SU-DHL-6 (cell line): ENCODE results near the gene STX19.
"Not testable (repeated sequence)": the region's sequence is repeated elsewhere in the genome, so short reads cannot be mapped to it uniquely, and the experiment has no call there.

ENCODE experiments used
- H2AFZ ChIP-seq: fragments of 200-600 bp; sonication (generic); 2 replicates; pipeline ENCODE4 v1.6.1; 2014; ENCODE audit warnings: low read depth, mild to moderate bottlenecking, moderate library complexity, mixed read lengths, antibody characterized with exemption, low read length; ENCODE audit not compliant: severe bottlenecking
- H3F3A ChIP-seq: fragments of 200-600 bp; shearing (Covaris generic); 2 replicates; pipeline ENCODE4 v1.6.0; 2016; ENCODE audit warnings: antibody characterized with exemption, mild to moderate bottlenecking; ENCODE audit not compliant: insufficient read depth
- H3K27ac ChIP-seq: fragments of 200-600 bp; sonication (generic); 2 replicates; pipeline ENCODE4 v1.5.1; 2016; ENCODE audit warnings: low read depth, mild to moderate bottlenecking, low read length, moderate library complexity, mixed read lengths
- H3K27me3 ChIP-seq: fragments of 200-600 bp; sonication (generic), shearing (Covaris generic); 2 replicates; pipeline ENCODE4 v1.6.0; 2014; ENCODE audit warnings: mild to moderate bottlenecking, low read length
- H3K36me3 ChIP-seq: fragments of 200-600 bp; sonication (generic); 2 replicates; pipeline ENCODE4 v1.6.1; 2014; ENCODE audit warnings: mild to moderate bottlenecking, low read length, mixed read lengths
- H3K4me2 ChIP-seq: fragments of 300-600, 200-600 bp; shearing (Covaris generic), sonication (generic); 2 replicates; pipeline ENCODE4 v1.6.0; 2014; ENCODE audit warnings: low read length, low read depth, mild to moderate bottlenecking; ENCODE audit not compliant: poor library complexity, severe bottlenecking
- H3K4me3 ChIP-seq: fragments of 200-600 bp; sonication (generic); 2 replicates; pipeline ENCODE4 v1.5.1; 2014; ENCODE audit warnings: antibody characterized with exemption, low read length, mild to moderate bottlenecking, mixed read lengths; ENCODE audit not compliant: insufficient read depth, poor library complexity, severe bottlenecking
- H3K79me2 ChIP-seq: fragments of 200-600 bp; sonication (generic); 2 replicates; pipeline ENCODE4 v1.6.1; 2014; ENCODE audit warnings: mild to moderate bottlenecking, low read length, moderate library complexity; ENCODE audit not compliant: insufficient read depth
- H3K9ac ChIP-seq: fragments of 200-600 bp; sonication (generic); 2 replicates; pipeline ENCODE4 v1.7.0; 2014; ENCODE audit warnings: mild to moderate bottlenecking, low read length
- H3K9me2 ChIP-seq: fragments of 200-600 bp; sonication (generic); replicated peaks from 2 replicates; pipeline ENCODE4 v1.6.1; 2014; ENCODE audit warnings: low read length; ENCODE audit not compliant: insufficient read depth
- H3K9me3 ChIP-seq: fragments of 200-600 bp; sonication (generic); 2 replicates; pipeline ENCODE4 v1.6.1; 2014; ENCODE audit warnings: low read length, mixed read lengths; ENCODE audit not compliant: insufficient read depth
- H4K20me1 ChIP-seq: fragments of 200-600 bp; sonication (generic); 2 replicates; pipeline ENCODE4 v1.6.1; 2014; ENCODE audit warnings: low read depth, mild to moderate bottlenecking, antibody characterized with exemption, low read length, moderate library complexity, mixed read lengths
- CTCF ChIP-seq: fragments of 200-600 bp; sonication (generic); IDR thresholded peaks from one replicate; pipeline ENCODE4 v1.5.1; 2017; ENCODE audit warnings: antibody characterized with exemption, mild to moderate bottlenecking, low read length, moderate library complexity; ENCODE audit not compliant: insufficient read depth, poor library complexity, severe bottlenecking
- EZH2phosphoT487 ChIP-seq: fragments of 200-600 bp; sonication (generic), shearing (Covaris generic); conservative IDR thresholded peaks from 2 replicates; pipeline ENCODE4 v1.6.1; 2018; ENCODE audit warnings: mild to moderate bottlenecking, antibody characterized with exemption, low read length, moderate library complexity, mixed read lengths

Gene STX19

GRCh38 chr3:93969443-93969842, 59.0 kb downstream of the STX19 start:
- no peak overlapping the region for H2AFZ ChIP-seq
- H4K20me1 ChIP-seq: no peaks in the 10 kb centered on the region
- no peaks in the 10 kb centered on the region for H3K36me3 ChIP-seq
- H3K9me3 ChIP-seq: no peaks in the 10 kb centered on the region
- H3K9me2 ChIP-seq: no peaks in the 10 kb centered on the region
- no peaks in the 10 kb centered on the region for H3K79me2 ChIP-seq
- H3K27me3 ChIP-seq: no peaks in the 10 kb centered on the region
- no peak overlapping the region for H3K27ac ChIP-seq
- H3K9ac ChIP-seq: no peak overlapping the region
- H3F3A ChIP-seq: peaks cover 5% of the 10 kb centered on the region; the same call in 1 of the 2 replicates
- no peak overlapping the region for H3K4me2 ChIP-seq
- TF ChIP-seq EZH2phosphoT487: no peak
- TF ChIP-seq CTCF: no peak
- H3K4me3 ChIP-seq: no peak overlapping the region

GRCh38 chr3:93965106-93965505, 63.3 kb downstream of the STX19 start:
- not testable (repeated sequence) for H3K9ac ChIP-seq, H3K9me2 ChIP-seq, H3K27me3 ChIP-seq, H3K27ac ChIP-seq, H3K9me3 ChIP-seq, H4K20me1 ChIP-seq, H3K4me2 ChIP-seq, H3K4me3 ChIP-seq, H3K36me3 ChIP-seq, H3K79me2 ChIP-seq, H2AFZ ChIP-seq, H3F3A ChIP-seq
